Muscle layer of duodenum (tissue), 2 donors: ENCODE results near the gene ADAMTS18.

ENCODE experiments used
- H3K27ac ChIP-seq: one replicate; pipeline ENCODE4 v1.7.0; 2013; ENCODE audit warnings: mild to moderate bottlenecking, low read length
- H3K27me3 ChIP-seq: one replicate; pipeline ENCODE4 v1.7.0; 2013; ENCODE audit warnings: low read depth, mild to moderate bottlenecking, control low read depth, low read length
- H3K36me3 ChIP-seq, 2 donors: one replicate each; pipeline ENCODE4 v1.7.0; 2013; ENCODE audit warnings: low read length in 2 of 2, control low read depth in 1 of 2, mild to moderate bottlenecking in 1 of 2; ENCODE audit not compliant: insufficient read depth in 2 of 2, control insufficient read depth in 1 of 2
- H3K4me1 ChIP-seq, 2 donors: one replicate each; pipeline ENCODE4 v1.7.0; 2013; ENCODE audit warnings: low read length in 2 of 2, mild to moderate bottlenecking in 2 of 2, control low read depth in 1 of 2, moderate library complexity in 1 of 2; ENCODE audit not compliant: insufficient read depth in 2 of 2, control insufficient read depth in 1 of 2
- H3K4me3 ChIP-seq, 2 donors: one replicate each; pipeline ENCODE4 v1.7.0; 2013; ENCODE audit warnings: low read length in 2 of 2, low read depth in 1 of 2, mild to moderate bottlenecking in 1 of 2
- H3K9me3 ChIP-seq, 2 donors: one replicate each; pipeline ENCODE4 v1.7.0; 2013; ENCODE audit warnings: low read length in 2 of 2, control low read depth in 1 of 2, mild to moderate bottlenecking in 1 of 2; ENCODE audit not compliant: control insufficient read depth in 1 of 2
- donor health status: healthy.

Gene ADAMTS18

GRCh38 chr16:77344341-77344740 lies 90.5 kb downstream of the ADAMTS18 start:
- Histone ChIP-seq H3K27ac (no peak overlapping the region), H3K4me1 (no peaks in the 10 kb centered on the region), H3K4me3 (no peak overlapping the region), H3K36me3 (no peaks in the 10 kb centered on the region), H3K9me3 (no peaks in the 10 kb centered on the region), H3K27me3 (no peaks in the 10 kb centered on the region)

- Histone ChIP-seq H3K36me3 (no peaks in the 10 kb centered on the region), H3K27me3 (no peaks in the 10 kb centered on the region), H3K4me3 (no peak overlapping the region), H3K9me3 (no peaks in the 10 kb centered on the region), H3K27ac (no peak overlapping the region), H3K4me1 (no peaks in the 10 kb centered on the region)
Measured at GRCh38 chr16:77336637-77337036, 98.2 kb downstream of the ADAMTS18 start.

DNA sequence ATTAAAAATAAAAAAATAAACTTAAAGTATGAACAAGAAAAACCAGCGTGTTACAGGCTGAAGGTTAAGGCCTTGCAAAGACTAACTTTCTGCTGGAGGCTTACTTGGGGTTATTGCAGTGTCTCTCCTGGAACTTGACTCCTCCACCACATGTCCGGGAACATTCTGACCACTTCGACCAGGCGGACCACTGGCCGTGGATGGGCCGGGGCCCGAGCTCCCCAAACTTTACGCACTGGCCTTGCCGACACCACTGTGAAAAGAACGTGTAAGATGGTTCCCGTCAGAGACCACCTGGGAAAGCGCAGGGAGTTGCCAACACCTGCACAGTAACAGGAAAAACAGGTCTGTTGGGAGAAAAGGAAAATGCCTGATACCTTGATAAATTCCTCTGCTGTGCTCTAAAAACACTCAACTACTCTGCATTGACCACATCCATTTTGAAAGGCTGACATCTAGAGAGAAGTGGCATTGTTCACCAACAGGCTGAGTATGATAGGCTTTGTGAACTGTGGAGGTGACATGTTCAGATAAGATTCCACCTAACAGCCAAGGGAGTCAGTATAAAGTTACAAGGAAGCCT lies 99.1 kb downstream of the ADAMTS18 start:
- H3K4me1 ChIP-seq, result no peaks in the 10 kb centered on the region
- H3K27ac ChIP-seq, result no peak overlapping the region
- no peaks in the 10 kb centered on the region for H3K36me3 ChIP-seq
- no peaks in the 10 kb centered on the region for H3K9me3 ChIP-seq
- H3K4me3 ChIP-seq, result no peak overlapping the region
- no peaks in the 10 kb centered on the region for H3K27me3 ChIP-seq

DNA sequence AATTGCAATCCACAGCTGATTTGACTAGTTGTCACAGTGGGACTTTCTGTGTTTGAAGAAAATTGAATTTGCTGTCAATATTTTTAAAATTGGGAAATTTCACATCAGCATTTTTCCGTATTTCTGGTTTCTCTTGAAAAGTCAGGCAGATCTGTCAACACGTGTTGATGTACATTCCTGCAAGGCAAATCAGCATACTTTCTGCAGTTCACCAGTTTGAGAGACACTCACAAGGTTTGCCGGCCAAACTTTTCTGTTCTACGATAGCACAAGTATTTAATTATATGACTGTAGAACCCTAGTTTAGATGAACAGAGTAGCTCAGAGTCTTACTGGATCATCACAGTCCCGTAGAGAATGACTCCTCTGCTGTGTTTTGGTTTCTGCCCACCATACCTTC lies 102.0 kb downstream of the ADAMTS18 start:
- Histone ChIP-seq H3K36me3 (no peaks in the 10 kb centered on the region), H3K9me3 (no peaks in the 10 kb centered on the region), H3K4me3 (no peak overlapping the region), H3K4me1 (no peaks in the 10 kb centered on the region), H3K27ac (no peak overlapping the region), H3K27me3 (no peaks in the 10 kb centered on the region)

GRCh38 chr16:77331802-77332586 lies 102.8 kb downstream of the ADAMTS18 start:
- H3K27ac ChIP-seq, result no peak overlapping the region
- no peaks in the 10 kb centered on the region for H3K27me3 ChIP-seq
- H3K4me1 ChIP-seq, result no peaks in the 10 kb centered on the region
- H3K4me3 ChIP-seq, result no peak overlapping the region
- H3K36me3 ChIP-seq, result no peaks in the 10 kb centered on the region
- H3K9me3 ChIP-seq, result no peaks in the 10 kb centered on the region

DNA sequence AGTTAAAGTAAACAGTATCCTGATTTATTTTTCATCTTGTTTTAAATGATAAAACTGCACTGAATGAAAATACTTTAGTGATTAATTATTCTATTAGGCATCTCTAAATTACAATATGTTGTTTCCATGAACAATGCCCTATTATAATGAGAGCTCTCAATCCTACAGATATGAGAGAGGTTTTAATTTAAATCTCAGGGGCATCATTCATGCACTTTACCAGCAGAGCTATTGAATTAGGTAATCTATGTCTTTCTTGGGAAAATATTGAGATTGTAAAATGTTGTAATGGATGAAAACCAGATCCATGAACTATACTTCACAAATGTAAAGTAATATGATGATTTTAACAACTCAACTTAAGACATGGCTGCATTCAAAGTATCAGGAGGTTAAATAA lies 103.8 kb downstream of the ADAMTS18 start:
- H3K9me3 ChIP-seq, result no peaks in the 10 kb centered on the region
- H3K4me3 ChIP-seq, result no peak overlapping the region
- H3K36me3 ChIP-seq, result no peaks in the 10 kb centered on the region
- H3K27me3 ChIP-seq, result no peaks in the 10 kb centered on the region
- H3K4me1 ChIP-seq, result no peaks in the 10 kb centered on the region
- no peak overlapping the region for H3K27ac ChIP-seq

- H3K27ac ChIP-seq, result no peak overlapping the region
Measured at GRCh38 chr16:77330332-77331042, 104.3 kb downstream of the ADAMTS18 start.

DNA sequence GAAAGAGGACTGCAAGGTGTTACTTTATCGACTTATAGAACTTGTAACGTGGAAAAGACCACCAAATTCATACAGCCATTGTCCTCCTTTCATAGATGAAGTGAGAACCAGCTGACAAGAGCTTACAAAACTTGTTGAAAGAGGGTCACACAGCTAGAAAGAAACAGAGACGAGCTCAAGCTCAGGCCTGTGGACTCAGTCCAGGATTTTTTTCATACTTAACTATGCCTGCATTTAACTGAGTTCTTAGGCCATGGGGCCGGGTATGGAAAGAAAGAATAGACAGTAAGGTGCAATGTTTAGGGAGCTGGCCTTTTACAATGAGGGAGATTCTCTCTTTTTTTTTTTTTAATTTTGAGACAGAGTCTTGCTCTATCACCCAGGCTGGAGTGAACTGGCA lies 106.1 kb downstream of the ADAMTS18 start:
- no peaks in the 10 kb centered on the region for H3K36me3 ChIP-seq
- no peaks in the 10 kb centered on the region for H3K4me1 ChIP-seq
- H3K4me3 ChIP-seq, result no peak overlapping the region
- no peaks in the 10 kb centered on the region for H3K27me3 ChIP-seq
- H3K9me3 ChIP-seq, result no peaks in the 10 kb centered on the region
- no peak overlapping the region for H3K27ac ChIP-seq

More at GRCh38 chr16:77330332-77331042, 104.3 kb downstream of the ADAMTS18 start:
- no peaks in the 10 kb centered on the region for H3K27me3 ChIP-seq
- H3K9me3 ChIP-seq, result no peaks in the 10 kb centered on the region
- no peak overlapping the region for H3K4me3 ChIP-seq
- no peaks in the 10 kb centered on the region for H3K36me3 ChIP-seq
- no peaks in the 10 kb centered on the region for H3K4me1 ChIP-seq

GRCh38 chr16:77328274-77328673 lies 106.6 kb downstream of the ADAMTS18 start:
- no peak overlapping the region for H3K27ac ChIP-seq
- no peaks in the 10 kb centered on the region for H3K27me3 ChIP-seq
- H3K4me3 ChIP-seq, result no peak overlapping the region
- no peaks in the 10 kb centered on the region for H3K9me3 ChIP-seq
- H3K4me1 ChIP-seq, result no peaks in the 10 kb centered on the region
- H3K36me3 ChIP-seq, result no peaks in the 10 kb centered on the region

DNA sequence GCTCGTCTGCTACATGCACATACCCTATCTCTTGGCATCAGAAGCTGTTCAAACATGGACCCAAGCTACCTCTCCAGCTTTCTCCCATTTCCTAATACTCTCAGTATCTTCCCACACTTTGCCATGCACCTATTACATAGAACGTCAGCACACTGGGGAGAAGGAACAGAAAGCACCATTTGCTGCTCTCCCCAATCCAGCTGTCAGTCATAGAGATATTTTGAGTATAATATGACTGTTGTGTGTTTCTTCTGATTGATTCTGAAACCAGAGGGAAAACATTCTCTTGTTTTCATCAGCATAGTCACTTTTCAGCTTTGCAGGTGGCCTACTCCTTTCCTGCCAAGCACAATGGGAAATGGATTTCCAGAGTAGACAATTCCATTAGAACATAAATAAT lies 107.1 kb downstream of the ADAMTS18 start:
- H3K27me3 ChIP-seq, result no peaks in the 10 kb centered on the region

DNA sequence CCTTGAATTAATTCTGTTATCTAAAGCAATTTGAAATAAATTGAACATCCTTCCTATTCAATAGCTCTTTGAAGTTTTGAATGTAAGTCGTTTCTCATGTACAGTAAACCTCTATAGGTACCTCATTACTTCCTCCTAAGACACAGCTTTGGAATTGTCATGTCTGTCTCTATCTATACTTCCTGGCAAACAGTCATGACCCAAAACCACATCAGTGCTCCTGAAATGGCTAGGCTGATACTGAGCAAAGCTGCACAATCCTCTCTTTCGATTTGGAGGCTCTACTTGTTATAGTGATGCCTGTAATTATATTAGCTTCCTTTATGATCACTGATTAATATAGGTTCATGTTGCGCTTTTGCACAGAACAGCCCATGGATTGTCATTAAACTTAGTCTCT lies 110.1 kb downstream of the ADAMTS18 start:
- no peaks in the 10 kb centered on the region for H3K9me3 ChIP-seq
- no peaks in the 10 kb centered on the region for H3K36me3 ChIP-seq
- no peak overlapping the region for H3K4me3 ChIP-seq
- no peaks in the 10 kb centered on the region for H3K27me3 ChIP-seq
- H3K27ac ChIP-seq, result no peak overlapping the region
- no peaks in the 10 kb centered on the region for H3K4me1 ChIP-seq

More for the DNA sequence above, 107.1 kb downstream of the ADAMTS18 start:
- Histone ChIP-seq H3K27ac (no peak overlapping the region), H3K36me3 (no peaks in the 10 kb centered on the region), H3K4me1 (no peaks in the 10 kb centered on the region), H3K4me3 (no peak overlapping the region), H3K9me3 (no peaks in the 10 kb centered on the region)
